ENCODE data around the gene RBCK1. TPM values are rescaled to one million over a fixed set of nuclear protein-coding genes. Genes with fewer than 3 reads are reported as not detected.

RBCK1 gene
- total RNA-seq, 1 experiment from 2014 or later = 46.8 TPM

GRCh38 chr20:366719-367485 lies 41.2 kb upstream of the RBCK1 start:
- no peak overlapping the region for H4K8ac ChIP-seq (replicated peaks; ENCODE audit: insufficient read length, low read depth, low read length)
- H3K18ac ChIP-seq (ENCODE audit: insufficient read length, low read depth, low read length) = no peak overlapping the region
- H3T11ph ChIP-seq (ENCODE audit: low read length) = no peak overlapping the region
- H3K27me3 ChIP-seq (ENCODE audit: insufficient read depth, low read length) = no peaks in the 10 kb centered on the region
- H3K56ac ChIP-seq (ENCODE audit: insufficient read length, low read depth, low read length) = no peak overlapping the region
- H3K4ac ChIP-seq (ENCODE audit: low read depth, low read length) = no peak overlapping the region
- H4K20me1 ChIP-seq (ENCODE audit: control insufficient read depth, insufficient read depth, insufficient read length) = peaks cover 3% of the 10 kb centered on the region
- H4K5ac ChIP-seq (ENCODE audit: insufficient read length, low read depth, low read length) = no peak overlapping the region
- TF ChIP-seq CTCF (conservative IDR thresholded peaks at IDR 0.05) = no peak
- no peaks in the 10 kb centered on the region for H3K79me1 ChIP-seq (ENCODE audit: insufficient read depth, low read depth, low read length, poor library complexity, severe bottlenecking)
- Mint-ChIP-seq H3K9me3 (no peaks in the 10 kb centered on the region), H3K27ac (no peak overlapping the region), H3K36me3 (ENCODE audit: insufficient read depth in 1 of 3, low read depth in 3 of 3) (no peaks in the 10 kb centered on the region), H3K4me3 (no peak overlapping the region), H3K4me1 (peaks cover 11 to 12% of the 10 kb centered on the region in 2 experiments), H3K27me3 (ENCODE audit: low read depth) (peaks cover 5% of the 10 kb centered on the region)
- WGBS (ENCODE audit: extremely low coverage, insufficient read length, low lambda C conversion rate) = no CpG with 5 or more reads among the region's 13 CpGs
- no peak overlapping the region for H2BK5ac ChIP-seq (ENCODE audit: insufficient read length, low read length)
- no peak overlapping the region for H2BK15ac ChIP-seq (ENCODE audit: low read depth, low read length)
- H2BK120ac ChIP-seq (ENCODE audit: low read depth, low read length, poor library complexity, severe bottlenecking) = no peak overlapping the region
- H3K14ac ChIP-seq (ENCODE audit: insufficient read depth, low read length) = no peak overlapping the region; the same call in 1 of the 2 replicates
- no peak overlapping the region for H4K91ac ChIP-seq (ENCODE audit: insufficient read length, low read depth, low read length)
- H2BK12ac ChIP-seq (ENCODE audit: insufficient read length, low read depth, low read length) = no peak overlapping the region
- no peak overlapping the region for H3K23ac ChIP-seq (ENCODE audit: insufficient read length, low read depth, low read length)
- H3K4me1 ChIP-seq (ENCODE audit: insufficient read depth, low read length) = no peaks in the 10 kb centered on the region
- no peak for DNase-seq
- H3K23me2 ChIP-seq (ENCODE audit: insufficient read length, low read depth, low read length, poor library complexity, severe bottlenecking) = no peaks in the 10 kb centered on the region
- no peak overlapping the region for H3K27ac ChIP-seq (ENCODE audit: insufficient read length, low read depth, low read length)
- no peak overlapping the region for H2AK5ac ChIP-seq (ENCODE audit: insufficient read length, low read length)
- H2AFZ ChIP-seq (ENCODE audit: low read length) = no peak overlapping the region
- H2BK20ac ChIP-seq (ENCODE audit: low read depth, low read length, poor library complexity, severe bottlenecking) = no peak overlapping the region
- no peaks in the 10 kb centered on the region for H3K9me3 ChIP-seq (ENCODE audit: control insufficient read depth, low read depth, low read length)
- H3K79me2 ChIP-seq (ENCODE audit: insufficient read depth, low read length) = no peaks in the 10 kb centered on the region
- no peak overlapping the region for H3K4me2 ChIP-seq (ENCODE audit: insufficient read depth, insufficient read length, low read length)
- no peak overlapping the region for H3K9ac ChIP-seq (ENCODE audit: extremely low read depth, insufficient read length, low read length)

Data from H9 (cell line).